Activated naive CD8-positive, alpha-beta T cell treated with anti-CD3 and anti-CD28 coated beads, Interleukin-2, amount 50 U/mL, for 16 hours (primary cell): ENCODE measurements around the gene HSPB7.
"Not testable (repeated sequence)": the region's sequence is repeated elsewhere in the genome, so short reads cannot be mapped to it uniquely, and the experiment has no call there.

Source experiments
- DNase-seq: peaks from one replicate; pipeline ENCODE4 v3.0.0-alpha.2; 2020; ENCODE audit warnings: low read depth, low spot score

The HSPB7 gene

DNA sequence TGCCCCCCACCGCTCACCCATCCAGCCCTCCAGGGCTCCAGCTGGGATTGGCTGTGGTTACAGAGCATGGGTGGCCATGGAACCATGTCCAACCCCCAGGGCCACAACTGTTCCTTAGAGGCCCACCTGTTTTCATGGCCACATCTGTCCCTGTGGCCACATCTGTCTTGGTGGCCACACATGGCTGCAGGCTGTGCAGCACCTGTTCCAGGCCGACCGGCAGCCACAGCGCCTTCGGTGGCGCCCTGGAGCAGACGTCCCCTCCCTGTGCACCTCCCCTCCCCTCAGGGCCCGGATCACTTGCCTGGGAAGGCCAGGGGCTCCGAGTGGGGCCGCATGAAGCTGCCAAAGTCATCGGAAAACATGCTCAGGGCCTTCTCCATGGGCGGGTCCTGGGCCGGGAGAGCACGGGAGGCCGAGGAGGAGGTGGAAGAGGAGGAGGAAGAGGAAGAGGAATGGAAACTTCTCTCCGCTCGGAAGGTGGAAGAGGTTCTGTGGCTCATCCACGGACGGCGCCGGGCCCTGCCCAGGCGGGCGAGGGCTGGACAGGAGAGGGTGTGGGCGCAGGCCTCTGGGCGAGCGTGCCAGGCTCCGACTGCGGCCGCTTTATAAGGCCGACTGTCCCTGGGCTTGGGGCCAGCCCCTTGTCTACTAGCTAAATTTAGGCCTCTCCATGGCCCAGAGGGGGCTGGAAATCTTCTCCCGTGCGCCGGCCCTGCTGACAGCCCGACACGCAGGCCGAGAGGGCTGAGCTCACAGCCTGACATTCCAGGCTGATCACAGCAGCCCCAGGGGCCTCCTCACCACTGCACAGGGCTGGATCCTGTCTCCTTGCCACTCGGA is at the start of gene HSPB7:
Gene HSPB7, minus strand, starts transcription at position 583 of the 843 bp plus-strand sequence. Its CDS starts 80 bp downstream, at position 503.
- no peak for DNase-seq

GRCh38 chr1:16067127-16067768 is 49.4 kb upstream of the HSPB7 start:
- no peak for DNase-seq

DNA sequence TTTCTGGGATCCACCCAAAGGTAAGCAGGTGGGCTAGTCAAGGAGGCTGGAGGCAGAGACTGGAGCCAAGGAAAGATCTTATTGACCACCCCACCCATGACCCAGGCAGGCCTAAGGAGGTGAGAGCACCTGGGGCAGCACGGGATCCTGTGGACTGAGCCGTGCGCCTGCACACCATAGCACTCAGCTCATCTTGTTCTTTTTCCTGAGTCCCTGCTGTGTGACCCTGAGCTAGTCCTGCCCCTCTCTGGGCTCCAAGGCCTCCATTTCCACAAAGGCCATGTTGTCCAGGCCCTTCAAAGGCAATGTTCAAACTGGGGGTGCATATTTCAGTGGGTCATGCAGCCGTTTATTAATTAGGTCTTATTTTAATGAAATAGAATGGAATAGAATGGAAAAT is 48.4 kb upstream of the HSPB7 start:
- DNase-seq, result no peak

GRCh38 chr1:16065269-16065576 is 47.4 kb upstream of the HSPB7 start:
- no peak for DNase-seq

- no peak for DNase-seq
Measured at GRCh38 chr1:16064536-16065268, 46.9 kb upstream of the HSPB7 start.

DNA sequence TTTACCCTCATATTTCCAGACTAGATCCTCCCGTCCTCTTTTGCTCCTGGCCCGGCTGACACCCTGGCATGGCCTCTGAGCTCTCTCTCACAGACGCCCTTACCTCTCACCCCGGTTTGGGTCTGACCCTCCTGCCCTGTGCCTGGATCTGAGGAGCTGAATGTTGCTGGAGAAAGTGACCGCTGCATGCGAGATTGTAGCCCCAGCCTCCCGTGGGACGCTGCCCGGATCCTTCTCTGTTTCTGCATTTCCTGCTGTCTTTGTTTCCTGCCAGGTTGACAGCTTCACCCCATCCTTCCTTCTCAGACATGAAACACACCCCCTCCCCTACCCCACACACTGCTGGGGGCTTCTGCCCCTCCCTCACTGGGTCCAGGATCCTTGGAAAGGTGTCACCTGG is 46.1 kb upstream of the HSPB7 start:
- no peak for DNase-seq

- DNase-seq, result no peak
Measured at GRCh38 chr1:16063226-16063829, 45.5 kb upstream of the HSPB7 start.

DNA sequence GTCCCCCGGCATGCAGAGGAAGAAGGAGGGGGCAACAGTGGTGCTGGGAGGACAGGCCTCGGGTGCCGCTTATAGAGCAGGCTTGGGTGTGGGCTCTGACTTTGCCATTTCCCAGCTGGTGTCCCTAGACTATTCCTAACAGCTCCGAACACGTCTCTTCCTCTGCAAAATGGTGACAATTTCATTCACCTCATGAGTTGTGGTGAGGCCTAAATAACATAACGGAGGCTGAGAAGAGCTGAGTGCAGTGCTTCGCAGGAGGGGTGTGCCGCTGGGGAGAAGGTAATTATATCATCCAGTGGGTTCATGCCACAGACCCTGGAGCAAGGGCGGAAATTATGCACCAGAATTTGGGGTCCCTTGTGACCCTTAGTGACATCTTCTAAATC is 44.8 kb upstream of the HSPB7 start:
- DNase-seq, result not testable (repeated sequence)

GRCh38 chr1:16061989-16062686 is 44.3 kb upstream of the HSPB7 start:
- DNase-seq, result not testable (repeated sequence)

DNA sequence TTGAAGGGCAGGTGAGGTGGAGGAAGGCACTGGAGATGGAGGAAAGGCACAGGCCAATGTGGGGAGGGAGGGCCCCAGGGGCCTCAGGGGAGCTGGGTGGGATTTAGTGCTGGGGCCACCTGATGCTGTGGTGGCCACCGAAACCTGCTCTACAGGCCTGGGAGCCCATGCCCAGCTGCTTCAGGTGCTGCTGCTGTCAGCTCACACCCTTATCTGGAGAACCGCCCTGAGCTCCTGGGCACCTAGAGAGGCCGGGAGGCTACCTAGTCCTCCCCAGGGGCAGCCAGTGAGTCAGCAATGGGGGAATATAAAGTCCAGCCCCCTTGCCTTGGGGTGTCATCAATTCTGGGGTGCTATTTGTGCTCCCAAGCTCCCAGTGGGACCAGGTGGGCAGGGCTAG is 43.4 kb upstream of the HSPB7 start:
- no peak for DNase-seq

GRCh38 chr1:16058394-16059120 is 40.7 kb upstream of the HSPB7 start:
- DNase-seq, result not testable (repeated sequence)

DNA sequence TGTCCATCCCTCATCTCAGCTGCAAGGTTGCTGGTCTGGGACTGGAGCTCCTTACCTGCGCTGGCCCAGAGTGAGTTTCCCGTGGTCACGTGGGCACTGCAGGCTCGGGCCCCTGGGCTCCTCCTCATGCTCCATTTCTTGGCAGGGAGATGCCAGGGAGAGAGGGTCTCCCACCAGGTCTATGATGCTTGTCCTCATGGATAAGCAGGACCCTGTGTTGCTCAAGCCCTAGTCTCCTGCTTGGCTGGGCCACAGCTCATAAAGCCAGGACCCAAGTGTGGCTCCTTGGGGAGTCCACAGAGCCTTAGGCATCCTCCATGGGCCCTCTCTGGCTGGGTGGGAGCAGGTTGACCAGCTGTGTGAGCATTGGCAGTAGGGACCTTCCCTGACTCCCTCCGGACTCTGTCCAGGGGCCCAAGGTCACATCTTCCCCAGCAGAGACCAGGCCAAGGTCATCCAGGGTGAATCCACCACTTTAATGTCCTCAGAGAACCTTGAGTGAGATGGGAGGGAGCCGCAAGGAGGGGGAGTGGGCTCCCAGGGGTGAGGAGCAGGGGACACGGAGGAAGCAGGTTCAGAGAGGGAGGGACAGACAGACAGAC is 39.6 kb upstream of the HSPB7 start:
- DNase-seq, result not testable (repeated sequence)

GRCh38 chr1:16056521-16056912 is 38.7 kb upstream of the HSPB7 start:
- not testable (repeated sequence) for DNase-seq

- DNase-seq, result peak; percentile 50
Measured at GRCh38 chr1:16055613-16056520, 38.0 kb upstream of the HSPB7 start.

DNA sequence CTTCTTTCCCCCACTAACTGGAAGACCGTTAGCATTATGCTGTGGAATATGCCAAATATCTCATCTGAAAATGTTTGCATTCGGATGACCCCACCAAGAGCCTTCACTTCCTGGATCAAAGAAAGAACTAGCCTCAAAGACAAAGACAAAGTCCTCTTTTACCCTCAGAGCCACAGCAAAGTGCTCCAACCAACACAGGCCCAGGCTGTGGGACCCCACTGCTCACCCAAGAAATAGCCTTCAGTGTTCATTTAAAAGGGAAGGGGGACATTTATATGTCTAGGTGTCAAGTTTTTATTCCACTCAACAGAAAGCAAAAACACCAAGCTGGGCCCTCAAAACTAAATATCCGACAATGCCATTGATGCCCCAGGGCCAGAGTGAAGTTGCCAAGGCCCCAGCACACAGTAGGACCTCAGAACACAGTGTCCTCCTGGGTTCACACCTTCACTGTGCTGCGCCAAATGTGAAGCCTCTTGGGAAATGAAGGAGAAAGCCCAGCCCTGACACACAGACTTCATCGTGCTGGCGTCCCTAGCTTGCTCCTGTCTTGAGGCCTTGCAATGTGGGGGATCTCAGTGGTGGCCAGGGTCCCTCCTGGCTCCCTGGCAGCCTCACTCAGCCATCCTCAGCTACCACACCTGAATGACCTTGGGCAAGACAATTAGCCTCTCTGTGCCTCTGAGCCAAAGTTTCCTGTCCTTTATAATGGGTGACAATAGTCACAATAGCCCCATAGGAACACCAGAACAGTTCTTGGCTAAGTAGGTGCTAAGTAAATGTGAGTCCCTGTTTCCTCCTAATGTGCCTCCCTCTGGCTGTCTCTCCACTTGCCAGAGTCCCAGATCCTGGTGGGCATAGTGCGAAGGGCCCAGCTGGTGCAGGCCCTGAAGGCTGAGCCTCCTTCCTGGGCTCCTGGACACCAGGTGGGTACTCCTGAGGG is 37.0 kb upstream of the HSPB7 start:
- DNase-seq, result no peak

DNA sequence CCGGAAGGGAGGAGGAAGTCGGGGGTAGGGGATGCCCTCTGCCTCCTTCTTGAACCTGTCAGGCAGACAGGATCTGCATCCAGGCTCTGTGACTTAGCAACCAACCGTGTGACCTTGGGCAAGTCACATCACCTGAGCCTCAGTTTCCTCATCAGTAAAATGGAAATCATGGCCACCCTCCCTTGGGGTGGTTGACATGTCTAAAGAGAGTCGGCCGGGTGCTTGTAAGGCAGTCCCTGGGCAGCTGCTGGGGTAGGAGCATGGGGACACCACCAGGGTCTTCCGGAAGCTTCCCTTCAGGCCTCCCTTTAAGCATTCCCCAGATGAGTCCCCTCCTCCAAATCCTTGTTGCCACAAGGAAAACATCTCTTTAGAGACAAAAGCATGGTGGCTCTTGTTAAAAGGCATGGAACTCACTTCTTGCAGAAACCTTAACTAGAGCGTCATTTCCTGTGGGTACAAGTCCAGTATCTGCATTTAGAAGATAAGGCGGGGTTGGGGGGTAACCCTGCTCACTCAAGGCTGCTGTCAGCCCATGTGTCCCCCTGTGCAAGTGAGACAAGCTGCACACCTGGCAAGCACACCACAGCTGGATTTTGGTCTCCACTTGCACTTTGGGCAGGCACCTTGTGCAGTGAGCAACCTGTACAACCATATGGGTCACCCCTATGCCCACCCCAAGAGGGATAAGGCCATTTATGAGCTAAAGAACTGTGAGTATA is 36.1 kb upstream of the HSPB7 start:
- no peak for DNase-seq

DNA sequence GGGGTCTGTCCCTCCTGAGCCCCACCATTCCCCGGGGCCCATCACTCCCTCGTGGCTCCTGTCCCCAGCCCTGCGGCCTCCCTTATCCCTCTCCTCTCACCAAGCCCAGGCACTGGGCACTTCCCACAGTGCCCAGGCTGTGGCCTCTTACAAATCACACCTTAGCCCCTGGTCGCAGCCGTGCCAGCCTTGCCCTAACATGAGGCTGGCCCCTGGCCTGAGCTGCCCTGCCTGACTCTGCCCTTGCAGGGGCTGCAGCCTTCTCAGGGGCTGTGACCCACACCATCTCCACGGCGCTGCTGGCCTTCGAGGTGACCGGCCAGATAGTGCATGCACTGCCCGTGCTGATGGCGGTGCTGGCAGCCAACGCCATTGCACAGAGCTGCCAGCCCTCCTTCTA is 34.1 kb upstream of the HSPB7 start:
- DNase-seq, result not testable (repeated sequence)

- DNase-seq, result no peak
Measured at GRCh38 chr1:16051039-16051438, 33.2 kb upstream of the HSPB7 start.
